D341Med (cell line): ENCODE measurements around the gene INAFM2.
A peak's percentile ranks its signal among the peaks of the same experiment; 100 is the strongest.

ENCODE experiments used
- DNase-seq: peaks from one replicate; pipeline ENCODE4 v3.0.0; 2012; ENCODE audit warnings: low spot score

Gene INAFM2

DNA sequence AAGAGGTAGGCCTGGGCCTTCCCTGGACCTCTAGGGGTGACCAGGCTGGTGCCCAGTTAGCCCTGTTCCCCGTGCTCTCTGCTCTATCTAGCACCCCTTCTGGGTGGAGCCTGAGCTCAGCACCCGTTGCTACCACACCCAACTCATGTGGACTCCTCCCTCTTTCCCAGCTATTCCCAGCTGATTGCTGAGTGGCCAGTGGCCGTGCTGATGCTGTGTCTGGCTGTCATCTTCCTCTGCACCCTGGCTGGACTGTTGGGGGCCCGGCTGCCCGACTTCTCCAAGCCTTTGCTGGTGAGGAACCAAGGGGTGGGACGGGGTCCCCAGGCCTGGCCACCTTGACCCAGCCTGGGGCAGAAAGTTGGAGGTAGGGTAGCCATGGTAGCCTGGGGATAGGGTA, 40.8 kb downstream of the INAFM2 start:
- DNase-seq = no peak

DNA sequence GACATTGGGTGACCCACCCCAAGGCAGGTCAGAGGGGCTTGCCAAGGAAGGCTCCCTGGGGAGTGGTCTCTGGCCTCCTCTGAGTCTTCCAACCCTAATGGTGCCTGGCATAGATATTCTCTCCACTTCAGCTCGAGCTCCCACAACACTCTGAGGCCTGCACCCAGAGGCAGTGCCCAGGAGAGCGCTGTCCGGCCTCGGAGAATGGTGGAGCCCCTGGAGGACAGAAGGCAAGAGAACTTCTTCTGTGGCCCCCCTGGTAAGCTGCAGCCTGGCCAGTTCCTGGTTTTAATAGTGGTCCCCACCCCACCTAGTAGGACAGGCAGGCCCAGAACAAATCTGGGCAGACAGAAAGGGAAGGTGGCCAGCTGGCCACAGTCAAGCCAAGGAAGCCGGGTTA, 41.5 kb downstream of the INAFM2 start:
- no peak for DNase-seq

DNA sequence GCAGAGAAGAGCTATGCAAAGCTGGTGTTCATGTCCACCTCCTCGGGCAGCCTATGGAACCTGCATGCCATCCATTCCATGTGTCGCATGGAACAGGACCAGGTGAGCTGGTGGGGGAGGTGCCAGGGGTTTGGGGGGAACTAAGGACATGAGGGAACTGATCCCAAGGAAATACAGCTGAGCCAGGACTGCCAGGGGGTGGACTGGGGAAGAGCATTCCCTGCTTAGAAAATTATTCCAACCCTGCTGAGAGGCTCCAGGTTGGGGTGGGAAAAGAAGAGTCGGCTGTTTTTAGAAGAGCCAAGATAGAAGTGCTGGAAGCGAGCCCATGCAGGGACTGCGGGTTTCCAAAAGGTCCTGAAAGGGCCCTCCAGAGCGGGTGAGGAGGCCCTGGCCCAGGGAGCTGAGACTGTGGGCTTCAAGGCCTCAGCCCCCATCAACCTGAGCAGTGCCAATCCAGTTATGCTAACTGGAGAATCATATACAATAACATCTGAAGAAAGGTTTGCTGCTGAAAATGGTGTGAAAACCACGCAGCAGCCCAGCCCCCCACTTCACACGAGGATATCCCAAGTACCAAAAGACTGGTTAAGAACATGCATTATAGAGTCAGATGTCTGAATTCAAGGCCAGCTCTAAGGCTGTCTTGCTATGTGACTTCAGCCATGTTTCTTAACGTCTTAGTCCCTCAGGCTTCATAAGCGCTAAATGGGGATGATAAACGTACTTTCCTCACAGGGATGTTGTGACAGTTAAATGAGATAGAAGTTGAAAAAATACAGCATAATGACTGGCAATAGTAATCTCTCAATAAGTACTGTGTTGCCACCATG, 42.3 kb downstream of the INAFM2 start:
- no peak for DNase-seq

DNA sequence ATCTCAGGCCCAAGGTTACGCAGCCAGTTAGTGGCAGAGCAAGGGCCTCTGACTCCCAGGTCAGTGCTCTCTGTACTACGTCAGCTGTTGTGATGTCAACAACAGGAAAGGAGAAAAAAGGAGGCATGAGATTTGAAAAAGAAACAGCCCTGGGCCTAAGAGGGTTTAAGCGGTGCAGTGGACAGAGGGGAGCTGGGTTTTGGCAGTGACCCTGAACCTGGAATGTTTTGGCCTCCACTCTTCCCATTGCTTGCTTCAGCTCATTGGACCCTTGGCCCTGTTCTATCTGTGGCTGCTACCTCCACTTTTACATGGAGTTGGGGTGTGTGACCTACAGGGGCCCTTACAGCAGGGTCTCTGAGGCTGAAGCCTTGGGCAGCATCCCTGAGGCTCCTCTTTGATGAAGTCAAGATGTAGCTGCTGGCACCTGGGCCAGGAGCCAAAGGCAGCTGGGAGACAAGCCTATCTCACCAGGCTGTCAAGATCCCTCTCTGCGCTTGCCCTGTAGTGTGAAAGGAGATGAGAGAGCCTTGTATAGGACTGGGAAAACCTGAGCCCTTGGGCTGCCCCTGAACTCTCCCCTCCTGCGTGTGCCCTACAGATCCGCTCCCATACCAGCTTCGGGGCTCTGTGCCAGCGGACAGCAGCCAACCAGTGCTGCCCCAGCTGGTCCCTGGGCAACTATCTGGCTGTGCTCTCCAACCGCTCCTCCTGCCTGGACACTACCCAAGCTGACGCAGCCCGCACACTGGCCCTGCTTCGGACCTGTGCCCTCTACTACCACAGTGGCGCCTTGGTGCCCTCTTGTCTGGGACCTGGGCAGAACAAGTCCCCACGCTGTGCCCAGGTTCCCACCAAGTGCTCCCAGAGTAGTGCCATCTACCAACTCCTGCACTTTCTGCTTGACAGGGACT, 43.2 kb downstream of the INAFM2 start:
- no peak for DNase-seq

DNA sequence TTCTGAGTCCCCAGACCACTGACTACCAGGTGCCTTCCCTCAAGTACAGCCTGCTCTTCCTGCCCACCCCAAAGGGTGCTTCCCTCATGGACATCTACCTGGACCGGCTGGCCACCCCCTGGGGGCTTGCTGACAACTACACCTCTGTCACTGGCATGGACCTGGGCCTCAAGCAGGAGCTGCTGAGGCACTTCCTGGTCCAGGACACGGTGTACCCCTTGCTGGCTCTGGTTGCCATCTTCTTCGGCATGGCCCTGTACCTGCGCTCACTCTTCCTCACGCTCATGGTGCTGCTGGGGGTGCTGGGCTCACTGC, 43.8 kb downstream of the INAFM2 start:
- no peak for DNase-seq

DNA sequence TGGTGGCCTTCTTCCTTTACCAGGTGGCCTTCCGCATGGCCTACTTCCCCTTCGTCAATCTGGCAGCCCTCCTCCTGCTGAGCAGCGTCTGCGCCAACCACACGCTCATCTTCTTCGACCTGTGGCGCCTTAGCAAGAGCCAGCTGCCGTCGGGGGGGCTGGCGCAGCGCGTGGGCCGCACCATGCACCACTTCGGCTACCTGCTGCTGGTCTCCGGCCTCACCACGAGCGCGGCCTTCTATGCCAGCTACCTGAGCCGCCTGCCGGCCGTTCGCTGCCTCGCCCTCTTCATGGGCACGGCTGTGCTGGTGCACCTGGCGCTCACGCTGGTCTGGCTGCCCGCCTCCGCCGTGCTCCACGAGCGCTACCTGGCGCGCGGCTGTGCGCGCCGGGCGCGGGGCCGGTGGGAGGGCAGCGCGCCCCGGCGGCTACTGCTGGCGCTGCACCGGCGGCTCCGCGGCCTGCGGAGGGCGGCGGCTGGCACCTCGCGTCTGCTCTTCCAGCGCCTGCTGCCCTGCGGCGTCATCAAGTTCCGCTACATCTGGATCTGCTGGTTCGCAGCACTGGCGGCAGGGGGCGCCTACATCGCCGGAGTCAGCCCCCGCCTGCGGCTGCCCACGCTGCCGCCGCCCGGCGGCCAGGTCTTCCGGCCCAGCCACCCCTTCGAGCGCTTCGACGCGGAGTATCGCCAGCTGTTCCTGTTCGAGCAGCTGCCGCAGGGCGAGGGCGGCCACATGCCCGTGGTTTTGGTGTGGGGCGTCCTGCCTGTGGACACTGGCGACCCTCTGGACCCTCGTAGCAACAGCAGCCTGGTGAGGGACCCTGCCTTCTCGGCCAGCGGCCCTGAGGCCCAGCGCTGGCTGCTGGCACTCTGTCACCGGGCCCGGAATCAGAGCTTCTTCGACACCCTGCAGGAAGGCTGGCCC, 44.5 kb downstream of the INAFM2 start:
- peak; percentile 96 for DNase-seq

DNA sequence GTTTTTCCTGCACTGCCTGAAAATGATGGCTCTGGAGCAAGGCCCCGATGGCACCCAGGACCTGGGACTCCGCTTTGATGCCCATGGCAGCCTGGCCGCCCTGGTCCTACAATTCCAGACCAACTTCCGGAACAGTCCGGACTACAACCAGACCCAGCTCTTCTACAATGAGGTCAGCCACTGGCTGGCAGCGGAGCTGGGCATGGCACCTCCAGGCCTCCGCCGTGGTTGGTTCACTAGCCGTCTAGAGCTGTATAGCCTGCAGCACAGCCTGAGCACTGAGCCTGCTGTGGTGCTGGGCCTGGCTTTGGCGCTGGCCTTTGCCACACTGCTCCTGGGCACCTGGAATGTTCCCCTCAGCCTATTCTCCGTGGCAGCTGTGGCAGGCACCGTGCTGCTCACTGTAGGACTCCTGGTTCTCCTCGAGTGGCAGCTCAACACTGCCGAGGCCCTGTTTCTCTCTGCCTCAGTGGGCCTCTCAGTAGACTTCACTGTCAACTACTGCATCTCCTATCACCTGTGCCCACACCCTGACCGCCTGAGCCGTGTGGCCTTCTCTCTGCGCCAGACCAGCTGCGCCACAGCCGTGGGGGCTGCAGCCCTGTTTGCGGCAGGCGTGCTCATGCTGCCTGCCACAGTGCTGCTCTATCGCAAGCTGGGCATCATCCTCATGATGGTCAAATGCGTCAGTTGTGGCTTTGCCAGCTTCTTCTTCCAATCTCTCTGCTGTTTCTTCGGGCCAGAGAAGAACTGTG, 45.4 kb downstream of the INAFM2 start:
- no peak for DNase-seq

DNA sequence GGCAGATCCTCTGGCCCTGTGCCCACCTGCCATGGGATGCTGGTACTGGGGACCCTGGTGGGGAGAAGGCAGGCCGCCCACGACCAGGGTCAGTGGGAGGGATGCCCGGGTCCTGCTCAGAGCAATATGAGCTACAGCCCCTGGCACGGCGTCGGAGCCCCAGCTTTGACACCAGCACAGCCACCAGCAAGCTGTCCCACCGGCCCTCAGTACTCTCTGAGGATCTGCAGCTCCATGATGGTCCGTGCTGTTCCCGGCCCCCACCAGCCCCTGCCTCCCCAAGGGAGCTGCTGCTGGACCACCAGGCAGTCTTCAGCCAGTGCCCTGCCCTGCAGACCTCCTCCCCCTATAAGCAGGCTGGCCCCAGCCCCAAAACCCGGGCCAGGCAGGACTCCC, 46.0 kb downstream of the INAFM2 start:
- DNase-seq = no peak

DNA sequence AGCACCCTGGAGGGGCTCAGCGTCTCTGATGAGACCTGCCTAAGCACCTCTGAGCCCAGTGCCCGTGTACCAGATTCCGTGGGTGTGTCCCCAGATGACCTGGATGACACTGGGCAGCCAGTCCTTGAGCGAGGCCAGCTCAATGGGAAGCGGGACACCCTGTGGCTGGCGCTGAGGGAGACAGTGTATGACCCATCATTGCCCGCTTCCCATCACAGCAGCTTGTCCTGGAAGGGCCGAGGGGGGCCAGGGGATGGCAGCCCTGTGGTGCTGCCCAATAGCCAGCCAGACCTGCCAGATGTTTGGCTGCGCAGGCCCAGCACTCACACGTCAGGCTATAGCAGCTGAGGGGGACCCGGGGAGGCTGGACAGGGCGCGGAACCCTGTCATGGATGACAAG, 46.5 kb downstream of the INAFM2 start:
- no peak for DNase-seq

DNA sequence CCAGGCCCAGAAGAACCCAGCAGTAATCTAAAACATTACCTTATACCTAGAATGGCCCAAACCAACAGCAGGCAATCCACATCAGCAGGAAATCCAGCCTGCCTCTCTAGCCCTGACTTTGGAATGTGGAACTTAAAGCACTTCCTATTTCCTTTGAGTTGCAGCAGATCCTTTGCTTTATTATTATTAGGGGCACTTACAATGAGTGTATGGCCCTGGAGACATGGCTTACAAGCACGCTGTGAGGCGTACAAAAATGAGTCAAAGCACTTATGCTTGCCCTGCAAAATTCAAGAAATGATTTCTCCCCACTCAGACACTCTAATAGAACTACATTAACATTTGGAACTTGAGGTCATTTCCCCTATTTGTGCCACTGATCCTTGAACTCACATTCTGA, 49.5 kb downstream of the INAFM2 start:
- DNase-seq = no peak
